HG03103 (cell line): Measurements from ENCODE around the gene ALOXE3.

Experiments used
- ATAC-seq: cut with Tn5 transposase; IDR thresholded peaks from one replicate; pipeline ENCODE4 v1.9.1; 2021; ENCODE audit warnings: low read depth; ENCODE audit not compliant: unreplicated experiment

ALOXE3 gene

DNA sequence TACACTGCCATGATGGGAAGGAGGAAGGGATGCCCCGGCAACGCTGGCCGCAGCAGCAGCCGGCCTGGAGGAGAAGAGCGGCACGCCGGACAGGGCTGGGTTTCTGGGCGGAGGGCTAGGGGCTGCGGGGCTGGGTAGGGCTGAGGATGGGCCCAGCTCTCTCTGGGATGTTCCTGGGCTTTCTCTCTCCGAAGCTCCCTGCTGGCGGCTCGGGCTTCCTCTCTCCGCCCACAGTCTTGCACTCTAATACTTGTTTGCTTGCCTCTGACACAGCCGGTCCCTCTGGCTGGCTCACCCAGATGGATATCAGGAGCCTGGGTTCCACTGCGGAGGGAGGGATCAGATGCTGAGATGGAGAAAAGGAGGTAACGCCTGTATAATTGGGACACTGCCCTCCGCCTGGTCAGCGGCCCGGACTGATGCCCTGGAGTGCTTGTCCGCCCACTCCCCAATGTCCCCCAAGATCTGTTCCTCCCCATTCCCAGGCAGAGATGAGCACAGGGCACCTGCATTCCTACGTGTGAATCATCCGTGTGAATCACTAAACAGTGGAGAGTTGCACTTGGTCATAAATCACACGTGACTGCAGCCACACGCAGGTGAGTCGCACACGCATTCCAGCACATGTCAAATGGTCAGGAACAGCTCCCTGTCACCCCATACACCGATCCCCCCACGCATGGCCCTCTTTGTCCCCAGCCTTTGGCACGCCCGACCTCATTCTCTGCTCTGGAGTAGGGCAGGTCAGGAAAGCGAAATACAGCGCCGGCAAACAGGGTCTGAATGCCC lies at the start of gene ALOXE3:
TSS of gene ALOXE3 (minus strand) at position 535 of the 789 bp plus-strand sequence. CDS start at position 11, 524 bp downstream.
- ATAC-seq: no peak

- no peak for ATAC-seq
Measured at GRCh38 chr17:8167526-8167925, 49.2 kb upstream of the ALOXE3 start.

- ATAC-seq: no peak
Measured at GRCh38 chr17:8166731-8167130, 48.4 kb upstream of the ALOXE3 start.

DNA sequence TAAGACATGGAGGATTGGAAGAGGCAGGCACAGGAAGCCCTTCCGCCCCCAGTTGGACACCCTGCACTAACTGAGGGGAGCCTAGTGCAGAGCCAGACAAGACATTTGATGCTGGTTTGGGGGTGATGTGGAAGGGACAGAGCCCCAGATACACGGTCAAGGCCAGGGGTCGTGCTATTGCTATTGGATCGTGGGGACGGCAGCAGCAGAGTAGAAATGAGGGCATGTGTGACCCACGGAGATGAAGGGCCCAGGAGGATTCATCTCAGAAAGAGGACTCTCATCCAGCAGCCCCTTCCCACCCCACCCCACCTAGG lies 46.5 kb upstream of the ALOXE3 start:
- ATAC-seq: no peak

- no peak for ATAC-seq
Measured at GRCh38 chr17:8163978-8164814, 45.9 kb upstream of the ALOXE3 start.

GRCh38 chr17:8162997-8163977 lies 45.0 kb upstream of the ALOXE3 start:
- ATAC-seq: no peak

DNA sequence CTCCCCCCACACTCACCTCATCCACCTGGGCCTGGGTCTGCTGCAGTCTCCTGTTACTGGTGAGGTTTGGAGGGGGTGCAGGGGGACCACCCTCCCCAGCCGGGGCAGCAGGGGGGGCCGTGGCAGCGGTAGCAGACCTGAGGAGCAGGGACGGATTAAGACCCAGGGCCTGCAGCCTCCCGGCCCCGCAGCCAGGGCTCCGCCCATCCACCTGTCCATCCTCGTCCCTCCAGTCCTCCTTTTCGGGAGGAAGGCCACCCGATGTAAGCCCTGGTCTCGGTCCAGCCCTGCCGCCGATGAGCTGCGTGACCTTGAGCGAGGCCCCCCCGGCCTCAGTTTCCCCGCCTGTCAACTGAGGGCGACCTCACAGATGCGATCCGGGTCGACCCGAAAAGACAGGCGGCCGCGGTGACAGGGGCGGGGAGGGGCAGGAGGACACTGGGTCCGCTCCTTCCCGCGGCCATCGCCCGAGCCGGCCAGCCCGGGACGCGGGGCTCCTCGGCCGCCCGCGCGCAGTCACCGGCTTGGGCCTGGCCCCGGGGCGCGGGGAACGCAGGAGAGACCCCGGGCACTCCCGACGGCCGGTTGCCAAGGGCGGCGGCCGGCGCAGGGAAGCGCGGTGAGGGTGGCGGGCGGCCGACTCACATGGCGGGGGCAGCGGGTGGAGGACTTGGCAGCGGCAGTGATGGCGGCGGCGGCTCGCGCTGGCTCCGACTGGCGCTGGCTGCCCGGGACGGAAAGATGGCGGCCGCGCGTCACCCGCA lies 44.1 kb upstream of the ALOXE3 start, which contains the start of gene VAMP2:
TSS of gene VAMP2 (minus strand) at position 716 of the 764 bp plus-strand sequence. CDS start at position 647, 69 bp downstream.
- ATAC-seq: no peak

- no peak for ATAC-seq
Measured at GRCh38 chr17:8161289-8162232, 43.2 kb upstream of the ALOXE3 start.

- no peak for ATAC-seq
Measured at GRCh38 chr17:8160741-8161221, 42.5 kb upstream of the ALOXE3 start.

DNA sequence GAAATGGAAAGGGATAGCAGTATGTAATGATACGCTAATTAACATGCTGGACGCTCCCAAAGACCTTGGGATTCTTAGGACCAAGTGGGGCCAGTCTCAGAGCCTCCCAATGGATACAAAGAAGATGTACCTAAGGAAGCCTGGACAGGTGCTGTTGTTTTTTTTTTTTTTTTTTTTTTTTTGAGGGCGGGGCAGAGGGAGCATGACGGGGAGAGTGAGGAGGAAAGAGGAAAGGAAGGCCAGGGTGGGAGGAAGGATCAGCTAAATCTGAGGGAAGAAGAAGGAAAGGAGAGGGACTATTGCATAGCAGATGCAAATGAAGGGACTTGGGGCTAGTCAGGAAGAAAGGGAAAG lies 41.9 kb upstream of the ALOXE3 start:
- no peak for ATAC-seq

DNA sequence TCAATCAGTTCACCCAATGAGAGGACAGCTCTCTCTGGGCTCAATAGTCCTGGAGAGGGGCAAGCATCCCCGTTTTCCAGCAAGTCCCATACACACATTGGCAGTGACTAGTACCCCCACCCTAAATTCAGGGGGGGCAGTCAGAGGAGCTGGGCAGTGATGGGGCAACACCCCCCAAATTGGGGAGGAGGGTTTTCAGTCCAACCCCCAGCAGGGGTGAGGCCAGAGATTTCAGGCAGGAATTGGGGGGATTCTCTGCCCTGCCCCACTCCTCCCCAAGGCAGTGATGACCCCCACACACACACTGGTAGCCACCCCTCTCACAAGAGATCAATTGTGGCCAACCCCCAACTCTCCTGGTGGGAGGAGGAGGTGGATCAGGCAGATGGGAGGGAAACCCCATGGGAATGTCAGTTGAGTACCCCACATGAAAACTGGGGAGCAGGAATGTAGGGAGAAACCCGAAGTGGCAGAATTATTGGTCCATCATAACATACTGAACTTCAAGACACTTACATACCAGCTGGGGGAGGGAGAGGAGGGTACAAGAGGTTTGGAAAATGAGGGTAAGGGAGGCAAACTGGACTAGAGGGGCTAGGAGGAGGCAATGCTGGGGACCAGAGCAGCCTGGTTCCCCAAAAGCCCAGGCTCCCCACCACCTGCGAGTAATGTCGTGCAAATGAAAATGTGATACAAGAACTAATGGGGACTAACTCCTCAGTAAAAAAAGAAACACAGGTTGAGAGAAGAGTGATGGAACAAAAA lies 41.3 kb upstream of the ALOXE3 start:
- ATAC-seq: no peak

DNA sequence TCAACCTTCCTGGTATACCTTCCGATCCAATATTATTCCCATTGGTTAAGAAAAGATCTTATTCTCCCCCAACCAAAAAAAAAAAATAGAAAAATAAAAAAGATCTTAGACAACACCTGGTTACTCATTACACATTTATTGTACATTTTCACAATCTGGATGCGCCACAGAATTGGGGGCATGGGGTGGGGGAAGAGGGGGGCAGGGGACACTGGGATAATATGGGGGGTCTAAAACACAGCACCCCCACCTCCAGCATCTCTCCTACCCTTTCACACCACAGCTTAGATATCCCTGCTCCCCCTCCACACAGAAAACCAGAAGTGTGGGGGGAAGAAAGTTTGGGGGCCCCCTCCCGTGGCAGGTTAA lies 40.7 kb upstream of the ALOXE3 start:
- no peak for ATAC-seq

- no peak for ATAC-seq
Measured at GRCh38 chr17:8158267-8159031, 40.1 kb upstream of the ALOXE3 start.

DNA sequence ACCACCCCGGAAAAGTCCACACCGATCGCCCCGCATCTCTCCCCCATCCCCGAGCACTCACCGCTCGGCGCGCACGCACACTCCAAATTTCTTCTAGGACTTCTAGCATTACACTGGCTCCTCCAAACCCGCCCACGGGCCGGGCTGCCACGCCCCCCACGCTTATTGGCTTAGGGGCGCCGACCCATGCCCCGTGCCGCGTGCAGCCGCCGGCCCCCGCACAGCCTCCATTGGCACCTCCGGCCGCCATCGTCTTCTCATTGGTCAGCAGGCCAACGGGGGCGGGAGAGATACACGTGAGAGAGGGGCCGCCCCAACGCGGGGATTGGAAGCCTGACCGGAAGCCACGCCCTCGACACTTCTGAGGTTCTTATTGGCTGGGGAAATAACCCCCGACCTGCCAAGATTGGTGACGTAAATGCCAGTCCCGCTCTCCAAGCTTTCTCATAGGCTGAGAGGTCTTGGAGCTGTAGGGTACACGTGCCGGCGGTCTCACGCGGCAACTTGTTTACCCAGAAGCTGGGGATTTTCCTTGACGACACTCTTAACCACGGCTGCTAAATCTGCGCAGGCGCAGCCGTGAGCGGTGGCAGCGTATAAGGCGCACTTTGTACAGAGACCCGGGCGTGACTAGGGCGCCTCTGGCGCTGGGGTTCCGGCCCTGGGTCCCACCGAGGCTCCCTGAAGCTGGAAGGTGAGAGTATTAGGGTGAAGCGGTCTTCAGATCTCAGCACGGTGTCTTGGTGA lies 38.1 kb upstream of the ALOXE3 start:
- peak; percentile 67 for ATAC-seq

DNA sequence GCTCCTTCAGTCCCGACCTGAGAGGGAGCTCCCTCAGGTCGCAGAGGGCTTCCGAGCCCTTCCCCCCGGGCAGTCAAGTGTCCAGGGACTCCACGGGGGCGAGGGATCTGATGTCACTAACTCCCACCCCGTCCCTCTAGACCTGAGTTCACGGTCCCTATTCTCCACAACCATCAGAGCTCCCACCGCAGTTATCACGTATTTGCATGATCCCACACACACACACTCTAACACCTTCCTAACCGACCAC lies 37.6 kb upstream of the ALOXE3 start:
- ATAC-seq: no peak

DNA sequence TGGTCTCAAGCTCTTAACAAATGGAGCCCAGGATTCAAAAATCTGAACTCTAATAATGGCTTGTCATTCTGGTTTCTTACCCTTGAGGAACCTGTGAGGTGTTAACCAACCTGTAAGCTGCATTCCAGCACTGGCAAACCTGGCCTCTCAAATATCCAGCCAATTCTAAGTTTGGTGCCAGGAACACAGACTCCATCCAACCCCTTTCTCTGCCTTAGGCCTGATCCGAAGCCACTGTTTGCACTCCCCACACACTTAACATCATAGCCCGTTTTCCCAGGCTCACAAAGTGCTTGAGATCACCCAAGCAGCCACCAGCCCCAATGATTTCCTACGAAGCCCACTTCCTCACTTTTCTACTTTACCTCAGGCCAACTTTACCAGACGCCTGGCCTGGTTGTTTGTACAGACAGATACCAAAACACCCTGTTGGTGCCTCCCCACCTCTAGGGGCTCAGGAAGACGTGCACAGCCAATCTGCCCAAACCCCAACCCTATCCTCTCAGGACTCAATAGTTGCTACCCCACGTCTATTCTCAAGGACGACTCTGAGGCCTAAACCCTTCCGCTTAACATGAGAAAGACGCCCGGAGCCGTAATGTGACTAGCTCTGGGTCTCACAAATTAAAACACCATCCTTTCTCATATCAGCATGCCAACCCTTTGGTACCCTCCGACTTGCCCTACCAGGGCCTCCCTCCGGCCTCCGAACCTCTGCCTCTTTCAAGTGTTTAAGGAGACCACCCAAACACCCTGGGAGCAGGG lies 37.1 kb upstream of the ALOXE3 start:
- ATAC-seq: no peak
